RPMI8226 (cell line): ENCODE data around the gene NOSIP.

Experiments used
- DNase-seq: peaks from one replicate; pipeline ENCODE4 v3.0.0-alpha.2; 2015

NOSIP gene

DNA sequence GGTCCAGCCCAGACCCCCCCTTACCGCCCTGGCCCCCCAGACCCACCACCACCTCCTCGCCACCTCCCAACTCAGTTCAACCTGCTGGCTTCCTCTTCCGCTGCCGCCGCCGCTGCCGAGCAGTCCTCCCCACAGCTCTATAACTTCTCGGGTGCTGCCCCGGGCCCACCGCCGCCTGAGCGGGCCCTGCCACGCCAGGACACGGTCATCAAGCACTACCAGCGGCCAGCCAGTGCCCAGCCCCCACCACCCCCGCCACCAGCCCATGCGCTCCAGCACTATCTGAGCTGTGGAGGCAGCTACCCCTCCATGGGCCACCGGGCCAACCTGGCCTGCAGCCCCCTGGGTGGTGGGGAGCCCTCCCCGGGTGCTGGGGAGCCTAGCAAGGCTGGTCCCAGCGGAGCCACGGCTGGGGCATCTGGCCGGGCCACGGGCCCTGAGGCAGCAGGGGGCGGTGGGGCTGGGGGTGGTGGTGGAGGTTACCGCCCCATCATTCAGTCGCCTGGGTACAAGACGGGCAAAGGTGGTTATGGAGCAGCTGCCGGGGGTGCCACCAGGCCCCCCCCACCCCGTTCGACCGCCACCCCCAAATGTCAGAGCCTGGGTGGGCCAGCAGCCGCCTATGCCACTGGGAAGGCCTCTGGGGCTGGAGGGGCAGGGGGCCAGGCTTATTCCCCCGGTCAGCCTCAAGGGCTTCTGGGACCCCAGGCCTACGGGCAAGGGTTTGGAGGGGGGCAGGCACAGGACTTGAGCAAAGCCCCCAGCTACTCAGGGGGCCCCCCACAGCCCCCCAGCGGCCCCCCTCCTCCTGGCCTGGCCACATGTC, 14.8 kb upstream of the NOSIP start:
- DNase-seq = no peak

DNA sequence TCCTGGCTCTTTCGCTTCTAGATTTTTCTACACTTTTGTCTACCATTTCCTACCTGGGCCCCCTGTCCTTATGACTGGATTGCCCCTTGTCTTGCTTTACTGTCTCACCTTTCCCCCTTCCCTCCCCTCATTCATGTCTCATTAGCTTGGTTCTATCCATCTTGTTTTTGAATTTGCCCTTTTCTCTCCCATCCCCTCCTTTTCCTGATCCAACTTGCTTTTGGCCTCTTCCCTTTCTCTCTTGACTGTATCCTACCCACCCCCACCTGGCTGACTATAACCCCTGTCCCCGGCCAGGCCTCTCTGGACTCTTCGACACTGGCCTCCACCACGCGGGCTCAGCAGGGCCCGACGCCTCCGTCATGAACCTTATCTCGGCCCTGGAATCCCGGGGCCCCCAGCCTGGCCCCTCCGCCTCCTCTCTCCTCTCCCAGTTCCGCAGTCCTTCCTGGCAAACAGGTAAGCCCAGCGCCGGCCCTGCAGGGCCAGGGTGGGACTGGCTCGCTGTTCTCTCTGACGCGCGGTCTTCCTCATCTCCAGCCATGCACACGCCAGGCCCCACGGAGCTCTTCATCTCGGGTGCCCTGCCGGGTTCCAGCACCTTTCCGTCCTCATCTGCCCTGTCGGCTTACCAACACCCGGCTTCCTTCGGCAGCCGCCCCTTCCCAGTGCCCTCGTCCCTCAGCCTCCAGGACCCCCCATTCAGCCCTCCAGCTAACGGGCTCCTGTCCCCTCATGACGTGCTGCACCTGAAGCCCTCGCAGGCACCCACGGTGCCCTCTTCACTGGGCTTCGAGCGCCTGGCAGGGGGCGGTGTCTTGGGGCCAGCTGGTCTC, 14.0 kb upstream of the NOSIP start:
- no peak for DNase-seq

DNA sequence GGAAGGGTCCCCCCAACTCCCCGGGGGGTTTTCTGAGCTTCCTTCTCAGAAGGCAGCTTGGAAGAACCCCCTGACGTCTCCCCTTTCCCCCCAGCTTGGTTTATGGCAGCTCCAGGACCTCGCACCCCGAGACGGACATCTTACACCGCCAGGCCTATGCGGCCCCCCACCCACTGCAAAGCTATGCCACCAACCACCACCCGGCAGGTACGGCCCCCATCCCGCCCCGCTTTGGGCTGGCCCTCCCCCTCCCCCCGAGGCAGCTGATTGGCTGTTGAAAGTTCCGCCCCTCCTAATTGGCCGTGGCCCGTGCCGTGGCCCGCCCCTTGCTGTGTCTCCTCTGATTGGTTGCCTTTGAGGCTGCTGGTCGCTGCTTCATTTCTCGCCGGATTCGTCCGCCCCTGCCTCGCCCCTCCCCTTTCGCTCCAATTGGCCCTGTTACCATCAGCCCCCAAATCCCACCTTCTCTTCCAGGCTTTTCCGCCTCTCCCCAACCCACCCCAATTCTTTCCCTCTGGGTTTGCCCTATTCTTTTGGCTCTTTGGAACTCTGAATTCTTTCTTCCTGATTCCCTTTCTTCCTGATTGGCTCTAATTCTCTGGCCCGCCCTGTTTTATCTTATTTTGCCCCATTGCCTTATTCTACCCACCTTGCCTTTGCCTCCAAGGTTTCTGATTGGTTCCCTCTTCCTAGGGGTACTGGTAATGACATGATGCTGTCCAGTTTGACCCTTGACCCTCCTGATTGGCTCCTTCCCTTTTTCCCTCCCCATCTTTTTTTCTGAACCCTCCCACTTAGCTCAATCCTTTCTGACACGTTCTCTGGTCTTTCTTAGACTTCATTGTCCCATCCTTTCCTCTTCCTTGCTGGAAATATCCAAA, 13.1 kb upstream of the NOSIP start:
- peak; percentile 92 for DNase-seq

DNA sequence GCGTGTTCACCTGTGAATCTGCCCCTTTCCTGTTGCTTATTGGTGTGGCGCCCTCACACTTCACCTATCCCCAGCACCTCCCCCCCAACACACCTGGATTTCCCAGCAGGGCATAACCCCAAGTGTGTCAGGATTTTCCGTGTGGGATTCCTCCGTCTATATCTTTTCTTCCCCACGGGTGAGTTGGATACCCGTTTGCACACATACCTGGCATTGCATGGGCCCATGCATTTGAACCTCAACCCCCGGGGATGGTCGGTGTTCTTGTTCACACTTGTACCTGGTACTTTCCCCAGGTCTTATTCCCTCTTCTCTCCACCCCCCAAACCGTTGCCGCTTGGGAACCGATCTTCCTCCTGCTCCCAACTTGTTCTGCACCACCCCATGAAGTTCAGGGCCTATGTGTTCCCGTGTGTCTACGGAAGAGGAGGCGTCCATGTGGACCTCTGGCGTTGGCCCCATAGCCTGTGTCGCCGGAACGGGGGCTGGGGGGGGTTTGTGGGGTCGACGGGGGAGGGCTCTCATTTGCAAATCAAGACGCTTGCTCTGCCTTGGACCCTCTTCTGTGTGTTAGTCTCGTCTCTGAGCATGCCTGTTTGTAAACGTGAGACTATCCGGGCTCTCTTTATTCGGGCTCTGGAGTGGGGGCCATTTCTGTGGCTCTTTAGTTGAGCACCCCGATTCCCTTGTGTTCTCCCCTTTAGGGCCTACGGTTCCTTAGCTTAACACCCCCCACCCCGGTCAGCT, 12.3 kb upstream of the NOSIP start:
- DNase-seq = peak; percentile 16

DNA sequence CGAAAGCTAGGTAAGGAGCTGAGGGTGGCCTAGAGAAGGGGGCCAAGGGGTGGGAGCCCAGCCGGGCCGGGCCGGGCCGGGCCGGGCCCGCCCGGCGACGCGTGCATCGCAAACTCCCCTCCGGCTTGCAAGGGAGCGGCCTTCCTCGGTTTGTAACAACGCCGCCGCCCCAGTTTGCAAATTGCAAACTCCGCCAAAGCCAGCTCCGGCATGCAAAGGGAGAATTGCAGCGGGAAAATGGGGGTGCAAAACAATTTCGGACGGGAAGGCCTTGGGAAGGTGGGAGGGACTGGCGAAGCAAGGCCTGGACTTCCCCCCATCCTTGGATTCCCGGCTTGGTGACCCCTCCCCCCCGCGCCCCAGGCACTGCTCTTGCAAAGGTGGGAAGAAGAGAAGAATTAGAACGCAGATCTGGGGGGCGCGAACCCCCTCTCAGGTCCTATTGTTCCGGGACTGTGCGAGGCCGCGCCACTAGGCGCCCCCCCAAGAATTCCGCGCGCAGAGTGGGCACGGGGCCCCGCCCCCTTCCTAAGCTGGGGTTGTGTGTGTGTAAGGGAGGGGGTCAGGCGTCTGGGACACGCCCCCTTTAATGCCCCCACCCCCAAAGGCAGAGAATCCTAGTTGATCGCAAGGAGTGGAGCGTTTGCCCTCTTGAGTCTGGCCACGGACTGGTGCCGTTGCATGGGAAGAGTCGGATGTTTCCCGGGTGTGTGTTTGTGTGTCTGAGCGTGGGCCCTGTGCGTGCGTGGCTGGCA, 11.6 kb upstream of the NOSIP start:
- DNase-seq = peak; percentile 46

DNA sequence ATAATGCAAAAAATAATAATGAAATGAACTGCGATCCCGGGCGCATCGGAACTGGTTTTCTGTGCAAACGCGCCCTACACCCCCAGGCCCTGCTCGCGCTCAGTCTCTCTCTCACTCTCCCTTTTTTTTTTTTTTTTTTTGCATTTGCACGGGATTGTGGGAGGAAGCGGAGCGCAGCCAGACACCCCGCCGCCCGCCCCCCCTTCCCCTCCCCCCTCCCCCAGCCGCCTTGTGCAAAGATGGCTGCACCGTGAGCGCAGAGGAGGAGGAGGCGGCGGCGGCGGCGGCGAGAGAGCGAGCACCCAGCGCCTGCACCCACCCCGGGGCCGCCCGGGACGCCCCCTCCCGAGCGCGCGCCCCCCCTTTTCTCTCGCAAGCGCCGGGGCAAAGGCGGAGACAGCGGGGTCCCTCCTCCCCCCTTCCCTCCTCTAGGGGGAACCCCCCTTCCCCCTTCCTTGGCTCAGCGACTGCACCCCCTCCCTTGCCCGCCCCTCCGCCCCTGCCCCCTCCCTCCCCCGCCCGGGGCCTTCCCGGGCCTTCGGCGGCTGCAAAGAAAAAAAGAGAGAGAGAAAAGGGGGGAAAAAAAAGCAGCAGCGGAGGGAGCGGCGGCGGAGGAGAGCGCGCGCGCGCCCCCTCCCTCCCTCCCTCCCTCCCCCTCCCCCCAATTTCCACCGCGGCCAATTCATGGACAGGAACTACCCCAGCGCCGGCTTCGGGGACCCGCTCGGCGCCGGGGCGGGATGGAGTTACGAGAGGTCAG, 10.8 kb upstream of the NOSIP start, which contains the start of gene PRR12:
TSS of gene PRR12 (plus strand) at position 212 of the 760 bp plus-strand sequence. CDS start at position 685, 473 bp downstream.
- peak; percentile 69 for DNase-seq

DNA sequence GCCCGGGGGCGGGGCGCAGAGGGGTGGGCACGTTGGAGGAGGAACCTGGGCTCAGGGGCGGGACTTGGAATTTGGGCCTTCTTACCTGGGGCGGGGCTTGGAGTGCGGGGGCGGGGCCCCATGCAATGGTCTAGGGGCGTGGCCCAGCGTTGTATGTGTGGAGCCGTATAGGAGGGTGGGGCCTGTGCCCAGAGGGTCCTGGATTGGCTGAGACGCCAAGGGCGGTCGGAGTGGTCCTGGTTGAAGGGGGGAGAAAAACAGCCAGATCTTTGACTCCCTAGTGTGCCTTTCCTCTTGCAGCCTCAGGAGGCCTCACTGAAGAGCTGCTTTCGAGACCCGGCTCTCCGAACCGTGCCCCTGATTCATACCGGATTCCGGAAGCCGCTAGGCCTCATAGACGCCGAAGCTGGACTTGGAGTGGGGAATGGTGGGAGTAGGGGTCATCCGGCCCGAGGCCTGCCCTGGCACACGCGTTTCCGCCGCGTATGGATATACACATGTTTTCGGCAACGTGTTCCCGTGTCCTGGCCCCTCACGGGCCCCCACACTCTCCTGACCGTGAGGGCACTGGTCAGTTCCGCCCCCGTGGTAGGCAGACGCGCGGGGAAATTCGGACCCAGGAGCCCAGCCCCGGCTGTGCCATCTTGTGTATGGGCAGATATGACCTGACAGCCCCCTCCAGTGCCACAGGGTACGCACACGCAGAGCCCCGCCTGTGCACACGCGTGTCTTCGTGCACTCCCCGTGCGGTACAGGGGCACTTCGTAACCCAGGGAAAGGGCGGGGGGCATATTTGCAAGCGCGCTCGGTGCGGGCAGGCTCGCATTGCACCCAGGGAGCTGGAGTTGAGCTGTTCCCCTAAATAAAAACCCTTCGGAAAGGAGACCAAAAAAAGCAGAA, 10.0 kb upstream of the NOSIP start:
- DNase-seq = peak; percentile 94

DNA sequence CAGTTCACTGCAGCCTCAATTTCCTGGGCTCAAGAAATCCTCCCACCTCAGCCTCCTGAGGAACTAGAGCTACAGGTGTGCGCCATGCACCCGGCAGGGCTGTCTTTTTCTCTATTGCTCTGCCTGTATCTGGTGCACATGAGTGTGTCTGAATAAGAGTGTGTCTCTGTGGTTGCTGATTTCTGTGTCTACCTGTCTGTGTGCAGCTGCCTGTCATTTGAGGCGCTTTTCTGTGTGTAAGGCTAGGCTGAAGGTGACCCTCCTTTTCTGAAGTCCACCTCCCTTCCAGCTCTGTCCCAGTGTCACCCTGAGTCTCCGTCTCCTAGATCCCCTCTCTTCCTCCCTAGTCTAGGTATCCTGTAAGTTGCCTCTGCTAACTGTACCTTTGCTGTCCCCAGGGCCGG, 9.1 kb upstream of the NOSIP start:
- DNase-seq = peak; percentile 5

DNA sequence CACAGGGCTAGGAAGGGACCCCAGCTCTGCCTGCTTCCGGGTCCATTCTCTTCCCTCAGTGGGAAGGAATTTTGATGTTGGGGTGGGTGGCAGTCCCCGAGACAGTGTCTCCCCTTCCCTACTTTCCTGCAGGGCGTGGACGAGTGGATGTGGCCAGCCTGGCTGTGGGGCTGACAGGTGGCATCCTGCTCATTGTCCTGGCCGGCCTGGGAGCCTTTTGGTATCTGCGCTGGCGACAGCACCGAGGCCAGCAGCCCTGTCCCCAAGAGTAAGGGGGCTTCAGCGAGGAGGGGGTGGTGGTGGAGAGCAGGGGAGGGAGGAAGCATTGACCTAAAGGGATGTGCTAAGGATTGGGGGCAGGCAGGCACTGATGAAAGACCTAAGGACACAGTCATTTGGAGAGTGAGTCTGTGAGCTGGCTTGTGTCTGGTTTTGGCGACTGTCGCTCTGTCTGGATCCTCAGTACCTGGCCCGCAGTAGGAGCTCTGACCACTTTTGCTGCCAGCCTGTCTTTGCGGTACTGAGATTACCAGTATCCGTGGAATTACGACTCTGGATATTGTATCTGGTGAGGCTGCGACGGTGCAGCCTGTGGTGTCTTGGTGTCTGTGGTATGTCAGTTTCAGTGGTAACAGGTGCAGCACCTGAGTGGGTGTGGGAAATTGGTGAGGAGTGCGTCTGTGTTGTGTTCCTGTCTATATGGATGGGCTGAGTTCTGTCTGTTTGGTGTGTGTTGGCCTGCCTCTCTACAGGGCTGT, 8.2 kb upstream of the NOSIP start:
- DNase-seq = peak; percentile 34

DNA sequence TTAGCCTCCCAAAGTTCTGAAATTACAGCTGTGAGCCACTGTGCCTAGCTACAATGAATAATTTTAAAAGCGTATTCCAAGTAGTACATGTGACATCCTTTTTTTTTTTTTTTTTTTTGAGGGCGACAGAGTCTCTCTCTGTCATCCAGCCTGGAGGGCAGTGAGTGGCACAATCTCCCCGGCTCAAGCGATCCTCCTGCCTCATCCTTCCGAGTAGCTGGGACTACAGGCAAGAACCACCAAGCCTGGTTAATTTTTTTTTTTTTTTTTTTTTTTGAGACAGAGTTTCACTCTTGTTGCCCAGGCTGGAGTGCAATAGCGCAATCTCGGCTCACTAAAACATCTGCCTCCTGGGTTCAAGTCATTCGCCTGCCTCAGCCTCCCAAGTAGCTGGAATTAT, 6.9 kb upstream of the NOSIP start:
- DNase-seq = no peak

DNA sequence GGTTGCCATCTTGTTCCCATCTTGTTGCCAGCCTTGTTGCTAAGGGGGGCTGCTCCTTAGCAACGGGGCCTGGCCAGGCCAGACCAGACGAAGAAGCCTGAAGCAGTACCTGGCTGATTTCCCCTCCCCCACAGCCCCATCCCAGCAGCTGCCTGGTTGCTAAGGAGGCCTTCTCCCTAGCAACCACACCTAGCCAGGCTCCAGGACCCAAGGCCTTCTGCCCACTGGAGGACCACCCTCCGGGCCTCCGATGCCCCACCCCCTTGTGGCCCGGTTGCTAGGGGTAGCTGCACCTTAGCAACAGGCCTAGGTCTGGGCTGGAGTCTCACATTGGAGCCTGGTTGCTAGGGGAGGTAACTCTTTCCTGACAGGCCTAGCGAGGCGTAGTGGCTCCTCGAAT, 4.7 kb upstream of the NOSIP start:
- no peak for DNase-seq

DNA sequence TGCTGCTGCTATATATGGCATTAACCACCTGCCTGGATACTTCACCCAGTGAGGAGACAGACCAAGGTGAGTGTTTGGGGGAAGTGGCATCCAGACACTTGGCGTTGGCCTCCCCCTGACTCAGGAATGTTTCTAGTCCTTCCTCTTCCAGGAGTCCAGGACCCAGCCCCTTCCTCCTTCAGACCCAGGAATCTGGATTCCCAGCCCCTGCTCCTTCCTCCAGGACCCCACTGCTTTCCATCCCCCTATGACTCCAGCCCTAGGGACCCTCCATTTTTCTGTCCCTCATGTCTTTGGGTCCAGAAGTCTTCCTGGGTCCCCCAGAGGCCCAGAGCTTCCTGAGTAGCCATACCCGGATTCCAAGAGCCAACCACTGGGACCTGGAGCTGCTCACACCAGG, 2.9 kb upstream of the NOSIP start:
- no peak for DNase-seq

DNA sequence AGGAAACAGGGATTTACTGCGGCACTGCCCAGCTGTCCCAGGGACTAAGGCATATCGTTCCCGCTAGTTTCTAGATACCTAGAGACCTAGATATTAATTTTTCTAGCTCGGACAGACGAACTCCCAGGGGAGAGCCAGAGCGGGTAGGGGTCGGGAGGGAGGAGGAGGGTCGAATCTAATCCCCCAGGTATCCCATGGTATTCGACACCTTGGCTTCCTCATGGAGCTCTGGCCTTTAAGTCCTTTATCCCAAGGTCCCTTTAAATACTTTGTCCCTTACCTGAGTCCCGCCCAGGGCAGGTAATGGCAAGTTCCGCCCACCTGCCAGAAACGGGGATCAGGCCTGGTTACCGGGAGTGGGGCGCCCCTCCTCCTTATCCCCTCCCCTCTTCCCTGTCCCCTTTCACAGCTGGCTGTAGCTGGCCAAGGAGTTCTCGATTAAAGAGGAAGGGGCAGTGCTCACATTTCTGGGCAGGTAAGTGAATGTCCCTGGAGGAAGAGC, 702 bp upstream of the NOSIP start, which contains the start of gene PRRG2:
TSS of gene PRRG2 (plus strand) at position 310 of the 502 bp plus-strand sequence. CDS start 1,904 bp downstream, outside the sequence.
- no peak for DNase-seq

DNA sequence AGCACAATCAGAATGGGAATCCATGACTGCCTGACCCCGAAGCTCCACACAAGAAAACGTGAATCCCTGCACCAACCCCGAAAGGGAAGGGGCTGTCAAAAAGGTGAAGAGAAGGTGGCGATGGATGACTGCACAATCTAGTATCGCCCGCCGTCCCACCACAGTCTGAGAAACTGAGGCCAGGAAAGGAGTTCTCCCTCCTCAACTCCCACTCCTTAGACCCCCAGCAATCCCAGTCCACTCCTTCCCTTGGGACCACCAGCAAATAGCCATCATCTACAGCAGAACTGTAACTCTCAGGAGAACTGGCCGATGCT, 451 bp downstream of the NOSIP start:
- DNase-seq = no peak

DNA sequence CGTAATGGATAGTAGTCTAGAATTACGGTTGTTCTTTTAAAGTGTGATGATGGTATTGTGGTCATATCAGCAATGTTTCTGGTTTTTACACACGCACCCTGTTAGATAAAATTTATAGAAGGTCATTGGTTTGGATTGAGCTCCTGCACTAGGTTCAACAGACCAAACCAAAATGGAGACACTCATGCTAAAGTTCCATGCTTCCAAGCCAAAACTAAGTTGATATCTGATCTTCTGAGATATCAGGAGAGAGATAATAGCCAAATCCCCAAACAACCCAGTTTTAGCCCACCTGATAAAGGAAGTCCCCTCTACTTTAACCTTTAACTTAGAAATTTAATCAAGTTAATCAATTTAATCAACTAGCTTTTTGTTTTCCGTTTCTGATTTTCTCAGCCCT, 1.2 kb downstream of the NOSIP start:
- no peak for DNase-seq

DNA sequence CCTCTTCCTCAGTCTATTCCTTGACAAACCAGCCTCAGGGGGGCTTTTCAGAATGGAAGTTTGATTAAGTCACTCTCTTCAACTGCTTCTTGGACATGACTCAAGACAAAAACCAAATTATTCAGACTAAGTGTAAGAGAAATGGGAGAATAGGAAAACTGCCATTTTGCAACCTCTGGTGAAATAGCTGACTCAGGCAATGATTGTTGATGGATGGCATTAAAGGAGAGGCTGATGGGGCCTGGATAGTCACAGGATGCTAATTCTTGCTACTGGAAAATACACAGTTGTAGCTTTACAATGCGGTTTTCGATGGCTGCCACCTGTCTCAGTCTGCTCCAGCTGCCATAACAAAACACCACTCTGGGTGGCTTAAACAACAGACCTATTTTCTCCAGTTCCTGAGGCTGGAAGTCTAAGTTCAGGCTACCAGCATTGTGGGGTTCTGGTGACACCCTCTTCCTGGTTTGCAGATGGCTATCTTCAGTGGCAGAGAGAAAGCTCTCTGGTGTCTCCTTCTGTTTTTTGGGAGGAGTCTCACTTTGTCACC, 6.1 kb downstream of the NOSIP start:
- no peak for DNase-seq

DNA sequence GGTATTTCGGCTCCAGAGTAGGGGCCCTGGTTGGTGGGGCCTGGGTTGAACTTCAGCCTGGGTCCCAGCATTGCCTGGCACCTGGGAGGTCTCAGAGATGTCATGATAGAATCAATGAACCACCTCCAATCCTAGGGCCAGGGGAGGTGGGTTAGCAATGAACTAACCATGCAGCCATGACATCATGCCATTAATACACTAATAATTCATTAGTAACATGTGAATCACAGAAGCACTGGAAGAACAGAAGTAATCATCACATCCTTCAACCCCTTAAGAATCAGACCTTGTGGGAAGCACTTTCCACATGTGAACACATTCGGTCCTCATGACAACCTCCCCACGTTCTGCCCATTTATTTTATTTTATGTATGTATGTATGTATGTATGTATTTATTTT, 6.9 kb downstream of the NOSIP start:
- DNase-seq = no peak

DNA sequence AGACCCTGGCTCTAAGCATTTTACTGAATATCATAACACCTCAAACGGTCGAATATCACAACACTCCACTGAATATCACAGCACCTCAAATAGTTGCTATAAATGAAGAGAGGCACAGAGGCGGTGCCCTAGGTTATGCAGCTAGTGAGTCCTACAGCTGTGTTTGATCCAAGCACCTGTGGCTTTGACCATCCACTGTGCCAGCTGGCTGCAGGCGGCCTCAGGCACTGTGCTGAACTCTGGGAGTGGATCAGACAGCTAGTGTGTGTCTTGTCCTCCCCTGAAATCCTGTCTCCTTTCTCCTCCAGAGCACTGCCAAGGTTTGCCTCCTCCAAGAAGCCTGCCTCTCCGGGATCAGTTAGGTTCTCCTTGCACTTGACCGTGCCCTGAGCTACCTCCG, 7.3 kb downstream of the NOSIP start:
- DNase-seq = no peak
